Chondrocyte (in vitro differentiated cells): ENCODE results near the gene AMACR. TPM values are rescaled to one million over a fixed set of nuclear protein-coding genes. Genes with fewer than 3 reads are reported as not detected.

ENCODE experiments used
- DNase-seq: peaks from one replicate; pipeline ENCODE4 v3.0.0; 2021; ENCODE audit warnings: mixed read lengths, low spot score
- H3K27ac Mint-ChIP-seq: one replicate; pipeline ENCODE4 v1.8.0; 2021; ENCODE audit warnings: mild to moderate bottlenecking, moderate library complexity, mixed read lengths; ENCODE audit not compliant: unreplicated experiment
- H3K27me3 Mint-ChIP-seq: 2 replicates; pipeline ENCODE4 v1.8.0; 2021; ENCODE audit warnings: low read depth, mixed read lengths
- H3K36me3 Mint-ChIP-seq: 2 replicates; pipeline ENCODE4 v1.8.0; 2021; ENCODE audit warnings: low read depth, mixed read lengths
- H3K4me1 Mint-ChIP-seq: 2 replicates; pipeline ENCODE4 v1.8.0; 2021; ENCODE audit warnings: low read depth, mild to moderate bottlenecking, mixed read lengths
- H3K4me3 Mint-ChIP-seq: one replicate; pipeline ENCODE4 v1.8.0; 2021; ENCODE audit warnings: mild to moderate bottlenecking, moderate library complexity, mixed read lengths; ENCODE audit not compliant: unreplicated experiment
- H3K9me3 Mint-ChIP-seq: 2 replicates; pipeline ENCODE4 v1.8.0; 2021; ENCODE audit warnings: low read depth, mixed read lengths
- total RNA-seq: library from RNA; stranded (reverse); gene quantifications from 3 replicates; pipeline ENCODE4 v1.2.1, GENCODE V29; 2021
- TF ChIP-seq, protein P1 (sequence below): fragments of 200-600 bp; sonication (generic); IDR thresholded peaks from 2 replicates; pipeline ENCODE4 v1.5.0; 2021; ENCODE audit warnings: antibody characterized with exemption, mild to moderate bottlenecking, moderate library complexity

AMACR gene
- total RNA-seq, 1 donor from 2014 or later = 15.3 TPM

- Mint-ChIP-seq H3K9me3 (no peaks in the 10 kb centered on the region), H3K36me3 (no peaks in the 10 kb centered on the region), H3K4me3 (no peak overlapping the region), H3K4me1 (peaks cover 5% of the 10 kb centered on the region), H3K27ac (no peak overlapping the region), H3K27me3 (no peaks in the 10 kb centered on the region)
- TF ChIP-seq, protein P1, sequence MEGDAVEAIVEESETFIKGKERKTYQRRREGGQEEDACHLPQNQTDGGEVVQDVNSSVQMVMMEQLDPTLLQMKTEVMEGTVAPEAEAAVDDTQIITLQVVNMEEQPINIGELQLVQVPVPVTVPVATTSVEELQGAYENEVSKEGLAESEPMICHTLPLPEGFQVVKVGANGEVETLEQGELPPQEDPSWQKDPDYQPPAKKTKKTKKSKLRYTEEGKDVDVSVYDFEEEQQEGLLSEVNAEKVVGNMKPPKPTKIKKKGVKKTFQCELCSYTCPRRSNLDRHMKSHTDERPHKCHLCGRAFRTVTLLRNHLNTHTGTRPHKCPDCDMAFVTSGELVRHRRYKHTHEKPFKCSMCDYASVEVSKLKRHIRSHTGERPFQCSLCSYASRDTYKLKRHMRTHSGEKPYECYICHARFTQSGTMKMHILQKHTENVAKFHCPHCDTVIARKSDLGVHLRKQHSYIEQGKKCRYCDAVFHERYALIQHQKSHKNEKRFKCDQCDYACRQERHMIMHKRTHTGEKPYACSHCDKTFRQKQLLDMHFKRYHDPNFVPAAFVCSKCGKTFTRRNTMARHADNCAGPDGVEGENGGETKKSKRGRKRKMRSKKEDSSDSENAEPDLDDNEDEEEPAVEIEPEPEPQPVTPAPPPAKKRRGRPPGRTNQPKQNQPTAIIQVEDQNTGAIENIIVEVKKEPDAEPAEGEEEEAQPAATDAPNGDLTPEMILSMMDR = no peak
- no peak for DNase-seq
Measured at GRCh38 chr5:33980030-33980429, 27.8 kb downstream of the AMACR start.

- DNase-seq = no peak
- Mint-ChIP-seq H3K4me1 (peaks cover 5% of the 10 kb centered on the region), H3K36me3 (no peaks in the 10 kb centered on the region), H3K27ac (no peak overlapping the region), H3K9me3 (no peaks in the 10 kb centered on the region), H3K4me3 (no peak overlapping the region), H3K27me3 (no peaks in the 10 kb centered on the region)
- TF ChIP-seq, protein P1 = no peak
Measured at GRCh38 chr5:33978306-33978705, 29.5 kb downstream of the AMACR start.

DNA sequence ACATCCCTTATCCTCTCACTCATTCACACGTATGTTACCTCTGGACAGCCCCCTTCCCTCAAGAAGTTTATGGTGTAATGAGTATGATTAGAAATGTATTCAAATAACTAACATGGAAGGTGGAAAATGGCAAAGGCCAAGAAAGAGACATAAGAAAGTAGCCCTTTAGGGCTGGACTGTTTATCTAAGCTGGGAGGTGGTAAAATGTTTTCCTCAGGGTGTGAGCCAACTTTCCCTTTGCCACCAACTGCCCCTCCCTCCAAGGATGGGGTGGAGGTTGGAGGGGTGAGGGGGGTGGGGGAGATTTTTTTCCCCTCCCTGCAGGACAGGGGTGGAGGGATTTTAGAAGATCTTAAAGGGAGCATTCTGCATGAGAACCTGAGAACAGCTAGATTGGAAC is 31.5 kb downstream of the AMACR start:
- Mint-ChIP-seq H3K4me3 (no peak overlapping the region), H3K4me1 (peaks cover 3% of the 10 kb centered on the region), H3K27me3 (no peaks in the 10 kb centered on the region), H3K9me3 (no peaks in the 10 kb centered on the region), H3K27ac (no peak overlapping the region), H3K36me3 (no peaks in the 10 kb centered on the region)
- no peak for DNase-seq
- TF ChIP-seq, protein P1 = no peak

- Mint-ChIP-seq H3K4me1 (peaks cover 3% of the 10 kb centered on the region), H3K4me3 (no peak overlapping the region), H3K36me3 (no peaks in the 10 kb centered on the region), H3K9me3 (no peaks in the 10 kb centered on the region), H3K27me3 (no peaks in the 10 kb centered on the region), H3K27ac (no peak overlapping the region)
- no peak for DNase-seq
- TF ChIP-seq, protein P1 = no peak
Measured at GRCh38 chr5:33975852-33976251, 32.0 kb downstream of the AMACR start.

- DNase-seq = no peak
- H3K4me1 Mint-ChIP-seq = peaks cover 3% of the 10 kb centered on the region
- no peaks in the 10 kb centered on the region for H3K36me3 Mint-ChIP-seq
- H3K27ac Mint-ChIP-seq = no peak overlapping the region
- no peaks in the 10 kb centered on the region for H3K27me3 Mint-ChIP-seq
- H3K4me3 Mint-ChIP-seq = no peak overlapping the region
- TF ChIP-seq, protein P1 = no peak
- H3K9me3 Mint-ChIP-seq = no peaks in the 10 kb centered on the region
Measured at GRCh38 chr5:33973271-33973670, 34.6 kb downstream of the AMACR start.
